K562 (cell line): Measurements from ENCODE around the gene ARF1. TPM values are rescaled to one million over a fixed set of nuclear protein-coding genes. Genes with fewer than 3 reads are reported as not detected.

ENCODE experiments used
- ARNT ChIP-seq, 2 experiments: fragments of 450-650 bp; IDR thresholded peaks; 2 replicates each; pipeline ENCODE4 v1.6.1; 2016; ENCODE audit warnings: mild to moderate bottlenecking in 1 of 2
- GABPB1 ChIP-seq: sonication (generic); formaldehyde crosslinking; IDR thresholded peaks from 2 replicates; pipeline ENCODE4 v1.8.0; 2022; ENCODE audit warnings: mild to moderate bottlenecking, missing genetic modification reagents
- HDAC8 ChIP-seq: fragments of 450-650 bp; IDR thresholded peaks from 2 replicates; pipeline ENCODE4 v1.6.1; 2016; ENCODE audit warnings: mild to moderate bottlenecking, missing genetic modification characterization, moderate library complexity, missing compliant biosample characterization
- HEY1 ChIP-seq: fragments of 250-450 bp; sonication (Bioruptor Pico); IDR thresholded peaks from 2 replicates; pipeline ENCODE4 v1.5.0; 2020; ENCODE audit warnings: mild to moderate bottlenecking, moderate library complexity, borderline replicate concordance
- U2AF1 ChIP-seq: fragments of 200-400 bp; formaldehyde crosslinking; optimal IDR thresholded peaks from 2 replicates; pipeline ENCODE3; 2017; ENCODE audit warnings: mild to moderate bottlenecking, low read depth, low read length, moderate library complexity
- polyA plus RNA-seq, 8 experiments: library from polyadenylated mRNA; depleted of rRNA in 4 of 8; stranded (reverse) in 5 of 8; unstranded in 3 of 8; fragments of >200 nt; fragmentation: Nextera tagmentation in 2 of 8; fragmentation: Illumina TruSeq in 1 of 8; extraction: Ambion mirVana in 2 of 8; extraction: Trizol in 1 of 8; gene quantifications; 2 replicates each; pipeline versions ENCODE4 v1.2.1 to v1.2.3, GENCODE V29; 2011 to 2014; ENCODE audit warnings: inconsistent platforms in 1 of 8, missing spikeins in 1 of 8
- total RNA-seq, 7 experiments: library from RNA; depleted of rRNA in 6 of 7; stranded (reverse); fragments of >200 nt in 6 of 7; fragmentation: Illumina TruSeq in 2 of 7; extraction: Trizol in 2 of 7; gene quantifications; 2 replicates each; pipeline versions ENCODE4 v1.2.1 to v1.2.3, GENCODE V29; 2011 to 2021; ENCODE audit warnings: low replicate concordance in 1 of 7
- TF ChIP-seq, protein P1 (sequence below): sonication (generic); formaldehyde crosslinking; IDR thresholded peaks from 2 replicates; pipeline ENCODE4 v1.8.0; 2023; ENCODE audit warnings: mild to moderate bottlenecking, missing genetic modification reagents
- TF ChIP-seq, protein P2 (sequence below): sonication (generic); formaldehyde crosslinking; IDR thresholded peaks from 2 replicates; pipeline ENCODE4 v1.8.0; 2022; ENCODE audit warnings: mild to moderate bottlenecking, missing genetic modification reagents
- TF ChIP-seq, protein P3 (sequence below), 2 experiments: IDR thresholded peaks; 2 replicates each; pipeline ENCODE4 v1.6.1; 2012; ENCODE audit warnings: improper control_type of control experiment in 2 of 2, low read depth in 2 of 2, low read length in 2 of 2, borderline replicate concordance in 1 of 2
- TF ChIP-seq, protein P4 (sequence below): fragments of 450-650 bp; formaldehyde crosslinking; IDR thresholded peaks from 2 replicates; pipeline ENCODE4 v1.4.0; 2020; ENCODE audit warnings: mild to moderate bottlenecking, moderate library complexity
- TF ChIP-seq, protein P5 (sequence below): sonication (generic); formaldehyde crosslinking; IDR thresholded peaks from 2 replicates; pipeline ENCODE4 v1.8.0; 2022; ENCODE audit warnings: mild to moderate bottlenecking, missing genetic modification reagents, borderline replicate concordance
- TF ChIP-seq, protein P6 (sequence below): fragments of 250-450 bp; sonication (Bioruptor Pico); IDR thresholded peaks from 2 replicates; pipeline ENCODE4 v1.9.0; 2021; ENCODE audit warnings: mild to moderate bottlenecking, inconsistent platforms

ARF1 gene
- total and polyA plus RNA-seq, 9 of the 15 experiments (the other 6 are each of a cell fraction or from before 2014, with no cell fraction given), result 69.8 to 593 (median 325) TPM

DNA sequence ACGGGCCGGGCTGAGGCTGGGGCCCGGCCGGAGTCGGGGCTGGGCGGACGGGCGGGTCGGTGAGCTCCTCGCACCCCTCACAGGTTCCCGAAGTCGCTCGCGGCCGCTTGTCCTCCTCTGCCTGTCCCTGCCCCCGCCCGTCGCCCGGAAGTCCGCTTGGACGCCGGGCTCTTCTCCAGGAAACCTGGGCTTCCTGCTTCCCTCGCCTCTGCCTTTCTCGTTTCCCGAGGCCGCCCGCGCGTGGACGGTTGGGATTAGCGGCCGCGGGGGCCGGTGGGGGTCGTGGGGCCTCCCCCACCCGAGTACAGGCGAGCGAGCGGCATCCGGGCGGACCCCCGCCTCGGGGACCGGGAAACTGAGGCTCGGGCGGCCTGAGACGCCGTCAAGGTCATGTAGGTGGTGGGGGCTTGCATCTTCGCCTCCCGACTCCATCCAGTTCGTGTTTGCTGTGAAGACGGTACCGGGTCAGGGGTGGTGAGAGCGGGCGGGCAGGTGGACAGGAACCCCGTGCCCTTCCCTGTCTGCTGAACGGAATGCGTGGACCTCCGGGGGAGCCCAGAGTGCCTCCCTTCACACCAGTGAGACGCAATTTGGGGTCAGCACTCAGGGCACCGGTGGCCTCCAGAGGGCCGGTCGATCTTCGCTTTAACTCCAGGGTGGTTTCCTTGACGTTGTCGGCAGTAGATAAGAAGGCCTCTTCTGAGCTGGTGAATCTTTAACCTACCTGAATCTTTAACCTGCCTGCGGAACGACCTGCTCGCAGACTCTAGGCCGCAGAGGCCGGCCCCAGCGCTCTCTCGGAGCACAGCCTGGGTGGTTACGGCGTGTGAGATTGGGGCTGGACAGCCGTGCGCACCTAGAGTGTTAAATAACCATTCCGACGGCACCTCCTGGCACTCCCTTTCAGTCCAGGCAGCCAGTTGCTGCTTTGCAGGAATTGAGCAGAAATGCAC, 686 bp downstream of the ARF1 start (continued):
- TF ChIP-seq HEY1 (CRISPR knock-in tag) (no peak), GABPB1 (CRISPR knock-in tag) (peak; percentile 34; the same call in 1 of the 2 replicates), HDAC8 (no peak), U2AF1 (no peak), ARNT (IDR thresholded peaks at IDR 0.05) (no peak)
- TF ChIP-seq, protein P1, sequence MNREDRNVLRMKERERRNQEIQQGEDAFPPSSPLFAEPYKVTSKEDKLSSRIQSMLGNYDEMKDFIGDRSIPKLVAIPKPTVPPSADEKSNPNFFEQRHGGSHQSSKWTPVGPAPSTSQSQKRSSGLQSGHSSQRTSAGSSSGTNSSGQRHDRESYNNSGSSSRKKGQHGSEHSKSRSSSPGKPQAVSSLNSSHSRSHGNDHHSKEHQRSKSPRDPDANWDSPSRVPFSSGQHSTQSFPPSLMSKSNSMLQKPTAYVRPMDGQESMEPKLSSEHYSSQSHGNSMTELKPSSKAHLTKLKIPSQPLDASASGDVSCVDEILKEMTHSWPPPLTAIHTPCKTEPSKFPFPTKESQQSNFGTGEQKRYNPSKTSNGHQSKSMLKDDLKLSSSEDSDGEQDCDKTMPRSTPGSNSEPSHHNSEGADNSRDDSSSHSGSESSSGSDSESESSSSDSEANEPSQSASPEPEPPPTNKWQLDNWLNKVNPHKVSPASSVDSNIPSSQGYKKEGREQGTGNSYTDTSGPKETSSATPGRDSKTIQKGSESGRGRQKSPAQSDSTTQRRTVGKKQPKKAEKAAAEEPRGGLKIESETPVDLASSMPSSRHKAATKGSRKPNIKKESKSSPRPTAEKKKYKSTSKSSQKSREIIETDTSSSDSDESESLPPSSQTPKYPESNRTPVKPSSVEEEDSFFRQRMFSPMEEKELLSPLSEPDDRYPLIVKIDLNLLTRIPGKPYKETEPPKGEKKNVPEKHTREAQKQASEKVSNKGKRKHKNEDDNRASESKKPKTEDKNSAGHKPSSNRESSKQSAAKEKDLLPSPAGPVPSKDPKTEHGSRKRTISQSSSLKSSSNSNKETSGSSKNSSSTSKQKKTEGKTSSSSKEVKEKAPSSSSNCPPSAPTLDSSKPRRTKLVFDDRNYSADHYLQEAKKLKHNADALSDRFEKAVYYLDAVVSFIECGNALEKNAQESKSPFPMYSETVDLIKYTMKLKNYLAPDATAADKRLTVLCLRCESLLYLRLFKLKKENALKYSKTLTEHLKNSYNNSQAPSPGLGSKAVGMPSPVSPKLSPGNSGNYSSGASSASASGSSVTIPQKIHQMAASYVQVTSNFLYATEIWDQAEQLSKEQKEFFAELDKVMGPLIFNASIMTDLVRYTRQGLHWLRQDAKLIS (CRISPR knock-in tag), result peak; percentile 82
- TF ChIP-seq, protein P2, sequence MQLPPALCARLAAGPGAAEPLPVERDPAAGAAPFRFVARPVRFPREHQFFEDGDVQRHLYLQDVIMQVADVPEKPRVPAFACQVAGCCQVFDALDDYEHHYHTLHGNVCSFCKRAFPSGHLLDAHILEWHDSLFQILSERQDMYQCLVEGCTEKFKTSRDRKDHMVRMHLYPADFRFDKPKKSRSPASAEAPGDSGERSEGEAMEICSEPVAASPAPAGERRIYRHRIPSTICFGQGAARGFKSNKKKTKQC (CRISPR knock-in tag), result peak; percentile 58; the same call in 1 of the 2 replicates
- TF ChIP-seq, protein P3, sequence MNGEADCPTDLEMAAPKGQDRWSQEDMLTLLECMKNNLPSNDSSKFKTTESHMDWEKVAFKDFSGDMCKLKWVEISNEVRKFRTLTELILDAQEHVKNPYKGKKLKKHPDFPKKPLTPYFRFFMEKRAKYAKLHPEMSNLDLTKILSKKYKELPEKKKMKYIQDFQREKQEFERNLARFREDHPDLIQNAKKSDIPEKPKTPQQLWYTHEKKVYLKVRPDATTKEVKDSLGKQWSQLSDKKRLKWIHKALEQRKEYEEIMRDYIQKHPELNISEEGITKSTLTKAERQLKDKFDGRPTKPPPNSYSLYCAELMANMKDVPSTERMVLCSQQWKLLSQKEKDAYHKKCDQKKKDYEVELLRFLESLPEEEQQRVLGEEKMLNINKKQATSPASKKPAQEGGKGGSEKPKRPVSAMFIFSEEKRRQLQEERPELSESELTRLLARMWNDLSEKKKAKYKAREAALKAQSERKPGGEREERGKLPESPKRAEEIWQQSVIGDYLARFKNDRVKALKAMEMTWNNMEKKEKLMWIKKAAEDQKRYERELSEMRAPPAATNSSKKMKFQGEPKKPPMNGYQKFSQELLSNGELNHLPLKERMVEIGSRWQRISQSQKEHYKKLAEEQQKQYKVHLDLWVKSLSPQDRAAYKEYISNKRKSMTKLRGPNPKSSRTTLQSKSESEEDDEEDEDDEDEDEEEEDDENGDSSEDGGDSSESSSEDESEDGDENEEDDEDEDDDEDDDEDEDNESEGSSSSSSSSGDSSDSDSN (IDR thresholded peaks at IDR 0.05; ENCODE audit: borderline replicate concordance in 1 of 2, low read depth in 2 of 2, low read length in 2 of 2), result peak in 1 of 2 experiments; percentile 70; a peak in 1 of 4 replicates
- TF ChIP-seq, protein P4, sequence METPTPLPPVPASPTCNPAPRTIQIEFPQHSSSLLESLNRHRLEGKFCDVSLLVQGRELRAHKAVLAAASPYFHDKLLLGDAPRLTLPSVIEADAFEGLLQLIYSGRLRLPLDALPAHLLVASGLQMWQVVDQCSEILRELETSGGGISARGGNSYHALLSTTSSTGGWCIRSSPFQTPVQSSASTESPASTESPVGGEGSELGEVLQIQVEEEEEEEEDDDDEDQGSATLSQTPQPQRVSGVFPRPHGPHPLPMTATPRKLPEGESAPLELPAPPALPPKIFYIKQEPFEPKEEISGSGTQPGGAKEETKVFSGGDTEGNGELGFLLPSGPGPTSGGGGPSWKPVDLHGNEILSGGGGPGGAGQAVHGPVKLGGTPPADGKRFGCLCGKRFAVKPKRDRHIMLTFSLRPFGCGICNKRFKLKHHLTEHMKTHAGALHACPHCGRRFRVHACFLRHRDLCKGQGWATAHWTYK (CRISPR knock-in tag), result 0 out of 2 replicates have a peak, but pooled peaks have one; percentile 67
- TF ChIP-seq, protein P5, sequence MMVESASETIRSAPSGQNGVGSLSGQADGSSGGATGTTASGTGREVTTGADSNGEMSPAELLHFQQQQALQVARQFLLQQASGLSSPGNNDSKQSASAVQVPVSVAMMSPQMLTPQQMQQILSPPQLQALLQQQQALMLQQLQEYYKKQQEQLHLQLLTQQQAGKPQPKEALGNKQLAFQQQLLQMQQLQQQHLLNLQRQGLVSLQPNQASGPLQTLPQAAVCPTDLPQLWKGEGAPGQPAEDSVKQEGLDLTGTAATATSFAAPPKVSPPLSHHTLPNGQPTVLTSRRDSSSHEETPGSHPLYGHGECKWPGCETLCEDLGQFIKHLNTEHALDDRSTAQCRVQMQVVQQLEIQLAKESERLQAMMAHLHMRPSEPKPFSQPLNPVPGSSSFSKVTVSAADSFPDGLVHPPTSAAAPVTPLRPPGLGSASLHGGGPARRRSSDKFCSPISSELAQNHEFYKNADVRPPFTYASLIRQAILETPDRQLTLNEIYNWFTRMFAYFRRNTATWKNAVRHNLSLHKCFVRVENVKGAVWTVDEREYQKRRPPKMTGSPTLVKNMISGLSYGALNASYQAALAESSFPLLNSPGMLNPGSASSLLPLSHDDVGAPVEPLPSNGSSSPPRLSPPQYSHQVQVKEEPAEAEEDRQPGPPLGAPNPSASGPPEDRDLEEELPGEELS (CRISPR knock-in tag), result 0 out of 2 replicates have a peak, but pooled peaks have one; percentile 59
- TF ChIP-seq, protein P6, sequence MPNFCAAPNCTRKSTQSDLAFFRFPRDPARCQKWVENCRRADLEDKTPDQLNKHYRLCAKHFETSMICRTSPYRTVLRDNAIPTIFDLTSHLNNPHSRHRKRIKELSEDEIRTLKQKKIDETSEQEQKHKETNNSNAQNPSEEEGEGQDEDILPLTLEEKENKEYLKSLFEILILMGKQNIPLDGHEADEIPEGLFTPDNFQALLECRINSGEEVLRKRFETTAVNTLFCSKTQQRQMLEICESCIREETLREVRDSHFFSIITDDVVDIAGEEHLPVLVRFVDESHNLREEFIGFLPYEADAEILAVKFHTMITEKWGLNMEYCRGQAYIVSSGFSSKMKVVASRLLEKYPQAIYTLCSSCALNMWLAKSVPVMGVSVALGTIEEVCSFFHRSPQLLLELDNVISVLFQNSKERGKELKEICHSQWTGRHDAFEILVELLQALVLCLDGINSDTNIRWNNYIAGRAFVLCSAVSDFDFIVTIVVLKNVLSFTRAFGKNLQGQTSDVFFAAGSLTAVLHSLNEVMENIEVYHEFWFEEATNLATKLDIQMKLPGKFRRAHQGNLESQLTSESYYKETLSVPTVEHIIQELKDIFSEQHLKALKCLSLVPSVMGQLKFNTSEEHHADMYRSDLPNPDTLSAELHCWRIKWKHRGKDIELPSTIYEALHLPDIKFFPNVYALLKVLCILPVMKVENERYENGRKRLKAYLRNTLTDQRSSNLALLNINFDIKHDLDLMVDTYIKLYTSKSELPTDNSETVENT (CRISPR knock-in tag), result no peak
